A549 (cell line): ENCODE measurements around the gene POT1. TPM values are rescaled to one million over a fixed set of nuclear protein-coding genes. Genes with fewer than 3 reads are reported as not detected.

Experiments used
- ATAC-seq, 2 experiments: fragments of 200-7000 bp in 1 of 2; fragments of >200 bp in 1 of 2; cut with Nextera tagmentation in 1 of 2; cut with Tn5 transposase in 1 of 2; 3 replicates each; pipeline versions ENCODE4 v1.8.0 to v1.9.1; 2018 to 2020; ENCODE audit warnings: mild to moderate bottlenecking in 1 of 2, moderate library complexity in 1 of 2
- CTCF ChIA-PET: fragments of 300-600 bp; sonication (Branson Sonifier 250); formaldehyde crosslinking; extraction: SDS; loops from one replicate; lab custom pipeline; 2021; ENCODE audit warnings: antibody characterized with exemption, inconsistent platforms; lab: Yijun Ruan, JAX
- POLR2A ChIA-PET: fragments of 350-600 bp; formaldehyde crosslinking; extraction: SDS; loops from one replicate; lab custom pipeline; 2021; ENCODE audit warnings: antibody characterized with exemption, inconsistent platforms; lab: Yijun Ruan, JAX
- DNase-seq, 2 experiments: peaks; one replicate each; pipeline versions ENCODE4 v3.0.0 to v3.0.0-alpha.2; 2011 to 2016; ENCODE audit warnings: low read depth in 1 of 2, low spot score in 1 of 2
- FAIRE-seq: peaks from 2 replicates; lab custom pipeline; 2011; peaks lifted over from hg19 to GRCh38; lab: Jason Lieb, UNC
- H3K27ac ChIP-seq, 2 experiments: fragments of >200 bp; sonication (Bioruptor Twin); formaldehyde crosslinking; 3 replicates each; pipeline ENCODE4 v1.5.1; 2016 to 2017
- H3K4me1 ChIP-seq: fragments of >200 bp; sonication (Bioruptor Twin); formaldehyde crosslinking; 3 replicates; pipeline ENCODE4 v1.6.1; 2016
- H3K4me2 ChIP-seq: fragments of >200 bp; sonication (Bioruptor Twin); formaldehyde crosslinking; 3 replicates; pipeline ENCODE4 v1.6.1; 2016
- H3K4me3 ChIP-seq: fragments of >200 bp; sonication (Bioruptor Twin); formaldehyde crosslinking; 3 replicates; pipeline ENCODE4 v1.5.1; 2016
- H3K9me3 ChIP-seq: fragments of >200 bp; sonication (Bioruptor Twin); formaldehyde crosslinking; 3 replicates; pipeline ENCODE4 v1.6.1; 2016
- ATOH8 ChIP-seq: fragments of 250-450 bp; sonication (Bioruptor Pico); IDR thresholded peaks from 2 replicates; pipeline ENCODE4 v1.5.0; 2020; ENCODE audit warnings: low read depth, mild to moderate bottlenecking, moderate library complexity
- BHLHE40 ChIP-seq: IDR thresholded peaks from 2 replicates; pipeline ENCODE4 v1.6.1; 2012; ENCODE audit warnings: low read depth, low read length, inconsistent platforms
- CBX2 ChIP-seq: fragments of 200-600 bp; sonication (generic); IDR thresholded peaks from 2 replicates; pipeline ENCODE4 v1.6.1; 2016; ENCODE audit warnings: low read depth, mild to moderate bottlenecking, borderline replicate concordance
- CBX8 ChIP-seq: fragments of 200-600 bp; sonication (generic); IDR thresholded peaks from 2 replicates; pipeline ENCODE4 v1.6.1; 2016
- CEBPB ChIP-seq, 2 experiments: fragments of >200 bp in 1 of 2; sonication (Bioruptor Twin) in 1 of 2; formaldehyde crosslinking in 1 of 2; IDR thresholded peaks; 2 replicates each; pipeline ENCODE4 v1.6.1; 2012 to 2016
- CTCF ChIP-seq: fragments of >200 bp; sonication (Bioruptor Twin); formaldehyde crosslinking; IDR thresholded peaks from 3 replicates; pipeline ENCODE4 v1.5.1; 2016
- E2F6 ChIP-seq: IDR thresholded peaks from 2 replicates; pipeline ENCODE4 v1.6.1; 2012; ENCODE audit warnings: low read depth, borderline replicate concordance
- EHF ChIP-seq: fragments of 250-450 bp; sonication (Bioruptor Pico); IDR thresholded peaks from 2 replicates; pipeline ENCODE4 v1.5.0; 2020; ENCODE audit warnings: mild to moderate bottlenecking
- EP300 ChIP-seq, 2 experiments: fragments of >200 bp; sonication (Bioruptor Twin); formaldehyde crosslinking; IDR thresholded peaks; 2 replicates in 1 of 2; 3 replicates in 1 of 2; pipeline ENCODE4 v1.6.1; 2016 to 2017
- ESRRA ChIP-seq: fragments of 150-350 bp; IDR thresholded peaks from 2 replicates; pipeline ENCODE4 v1.6.1; 2014; ENCODE audit warnings: mild to moderate bottlenecking, low read length, borderline replicate concordance
- FOSB ChIP-seq: fragments of 250-450 bp; sonication (Bioruptor Pico); IDR thresholded peaks from 2 replicates; pipeline ENCODE4 v1.5.0; 2020; ENCODE audit warnings: mild to moderate bottlenecking, moderate library complexity
- HES2 ChIP-seq: fragments of >200 bp; sonication (Bioruptor Twin); formaldehyde crosslinking; IDR thresholded peaks from 2 replicates; pipeline ENCODE4 v1.6.1; 2016
- HEYL ChIP-seq: fragments of 250-450 bp; sonication (Bioruptor Pico); IDR thresholded peaks from 2 replicates; pipeline ENCODE4 v1.8.0; 2021; ENCODE audit warnings: mild to moderate bottlenecking, moderate library complexity
- HMGXB4 ChIP-seq: fragments of 250-450 bp; sonication (Bioruptor Pico); IDR thresholded peaks from 2 replicates; pipeline ENCODE4 v1.5.0; 2021; ENCODE audit warnings: mild to moderate bottlenecking, moderate library complexity, borderline replicate concordance
- HOXA7 ChIP-seq: fragments of 250-450 bp; sonication (Bioruptor Pico); IDR thresholded peaks from 2 replicates; pipeline ENCODE4 v1.5.0; 2020; ENCODE audit warnings: mild to moderate bottlenecking, moderate library complexity
- JUNB ChIP-seq: fragments of >200 bp; sonication (Bioruptor Twin); formaldehyde crosslinking; IDR thresholded peaks from 2 replicates; pipeline ENCODE4 v1.6.1; 2016
- MYC ChIP-seq: IDR thresholded peaks from 2 replicates; pipeline ENCODE4 v1.6.1; 2012; ENCODE audit warnings: mild to moderate bottlenecking, inconsistent platforms, low read length, improper control_type of control experiment, borderline replicate concordance
- NFE2L2 ChIP-seq: fragments of 150-350 bp; conservative IDR thresholded peaks from 2 replicates; pipeline ENCODE4 v1.6.1; 2014; ENCODE audit warnings: low read length
- NR3C1 ChIP-seq: fragments of >200 bp; sonication (Bioruptor Twin); formaldehyde crosslinking; IDR thresholded peaks from 3 replicates; pipeline ENCODE4 v1.6.1; 2017
- POLR2A ChIP-seq: IDR thresholded peaks from 2 replicates; pipeline ENCODE4 v1.6.1; 2012; ENCODE audit warnings: mild to moderate bottlenecking, low read length
- POLR2AphosphoS2 ChIP-seq: conservative IDR thresholded peaks from 2 replicates; pipeline ENCODE4 v1.6.1; 2012; ENCODE audit warnings: low read length, improper control_type of control experiment, inconsistent platforms
- RCOR1 ChIP-seq: fragments of 150-350 bp; IDR thresholded peaks from 2 replicates; pipeline ENCODE4 v1.6.1; 2014; ENCODE audit warnings: antibody characterized with exemption, low read length, low read depth
- REST ChIP-seq: fragments of 200-600 bp; sonication (generic); IDR thresholded peaks from 2 replicates; pipeline ENCODE4 v1.6.1; 2016; ENCODE audit warnings: antibody characterized with exemption, mild to moderate bottlenecking, moderate library complexity
- RFX5 ChIP-seq: fragments of 450-650 bp; IDR thresholded peaks from 2 replicates; pipeline ENCODE4 v1.7.1; 2014; ENCODE audit warnings: antibody characterized with exemption, mild to moderate bottlenecking, moderate library complexity
- RNF2 ChIP-seq: fragments of 200-600 bp; sonication (generic); IDR thresholded peaks from 2 replicates; pipeline ENCODE4 v1.6.1; 2016; ENCODE audit warnings: low read depth, mild to moderate bottlenecking, antibody characterized with exemption, moderate library complexity, borderline replicate concordance
- TFCP2L1 ChIP-seq: fragments of 250-450 bp; sonication (Bioruptor Pico); IDR thresholded peaks from 2 replicates; pipeline ENCODE4 v1.5.0; 2021; ENCODE audit warnings: mild to moderate bottlenecking
- TP53 ChIP-seq: fragments of 250-450 bp; sonication (Bioruptor Pico); IDR thresholded peaks from 2 replicates; pipeline ENCODE4 v1.5.0; 2021; ENCODE audit warnings: mild to moderate bottlenecking, moderate library complexity
- ZFP36 ChIP-seq: fragments of 450-650 bp; IDR thresholded peaks from 2 replicates; pipeline ENCODE4 v1.6.1; 2014; ENCODE audit warnings: borderline replicate concordance; ENCODE audit not compliant: partially characterized antibody
- WGBS: methylation state at CpG from one replicate; pipeline ENCODE4 v1.1.6; 2017; ENCODE audit errors: missing lambda C conversion rate; 5-methylcytosine and 5-hydroxymethylcytosine counted together
- polyA plus RNA-seq, 4 experiments: library from polyadenylated mRNA; depleted of rRNA in 3 of 4; stranded (reverse); fragments of >200 nt; fragmentation: RNase III in 1 of 4; extraction: RNeasy Plus Mini Kit Qiagen cat#74134 plus additional on column Dnase treatment in 1 of 4; gene quantifications; 2 replicates in 3 of 4; 3 replicates in 1 of 4; pipeline ENCODE4 v1.2.3, GENCODE V29; 2011 to 2017

The POT1 gene
- polyA plus RNA-seq, 2 of the 4 experiments (the other 2 are of a cell fraction), result 21.6 to 56.2 TPM

GRCh38 chr7:124839687-124840086 lies 89.9 kb downstream of the POT1 start:
- TF ChIP-seq ATOH8, result no peak
- TF ChIP-seq POLR2AphosphoS2, result no peak
- no peak for TF ChIP-seq E2F6
- no peak for TF ChIP-seq MYC
- no peak for TF ChIP-seq RCOR1
- no peak for TF ChIP-seq NR3C1
- no peak for TF ChIP-seq TFCP2L1 (CRISPR knock-in tag)
- TF ChIP-seq RNF2, result no peak
- TF ChIP-seq CTCF, result no peak
- TF ChIP-seq BHLHE40, result no peak
- TF ChIP-seq EHF (CRISPR knock-in tag), result no peak
- no peak for TF ChIP-seq TP53 (CRISPR knock-in tag)
- TF ChIP-seq FOSB, result no peak
- TF ChIP-seq ZFP36, result no peak
- no peak for TF ChIP-seq CEBPB (IDR thresholded peaks at IDR 0.05)
- no peak for TF ChIP-seq REST
- TF ChIP-seq, all 56 proteins: peak for 0
- DNase-seq (no peak), ATAC-seq (no peak), FAIRE-seq (no peak)
- Histone ChIP-seq H3K4me2 (no peak overlapping the region), H3K4me1 (no peaks in the 10 kb centered on the region), H3K27ac (no peak overlapping the region), H3K9me3 (no peaks in the 10 kb centered on the region), H3K4me3 (no peak overlapping the region)
- ChIA-PET CTCF (no interaction called here), POLR2A (no interaction called here)
- 100% methylated on average over 1 of the region's 1 CpG for WGBS

- TF ChIP-seq POLR2A (no peak), HMGXB4 (CRISPR knock-in tag) (no peak), ATOH8 (no peak), EP300 (IDR thresholded peaks at IDR 0.05) (no peak), HEYL (CRISPR knock-in tag) (no peak), NR3C1 (no peak), JUNB (no peak), CBX8 (no peak), RCOR1 (no peak), BHLHE40 (no peak), HOXA7 (CRISPR knock-in tag) (no peak), RNF2 (no peak), NFE2L2 (no peak), HES2 (no peak), CBX2 (no peak), ESRRA (no peak), RFX5 (no peak)
- CTCF ChIA-PET, result no interaction called here
These were observed 93.5 kb downstream of the POT1 start for GRCh38 chr7:124836173-124836572.

More at GRCh38 chr7:124836173-124836572, 93.5 kb downstream of the POT1 start:
- H3K27ac ChIP-seq, result no peak overlapping the region
- WGBS, result 96% methylated on average over 1 of the region's 1 CpG
- ATAC-seq (no peak), DNase-seq (no peak), FAIRE-seq (no peak)
- no peak overlapping the region for H3K4me2 ChIP-seq
- POLR2A ChIA-PET, result no interaction called here
- no peak overlapping the region for H3K4me3 ChIP-seq
- no peaks in the 10 kb centered on the region for H3K9me3 ChIP-seq
- no peaks in the 10 kb centered on the region for H3K4me1 ChIP-seq
